ENCODE measurements around the gene KDM4B.

KDM4B gene

DNA sequence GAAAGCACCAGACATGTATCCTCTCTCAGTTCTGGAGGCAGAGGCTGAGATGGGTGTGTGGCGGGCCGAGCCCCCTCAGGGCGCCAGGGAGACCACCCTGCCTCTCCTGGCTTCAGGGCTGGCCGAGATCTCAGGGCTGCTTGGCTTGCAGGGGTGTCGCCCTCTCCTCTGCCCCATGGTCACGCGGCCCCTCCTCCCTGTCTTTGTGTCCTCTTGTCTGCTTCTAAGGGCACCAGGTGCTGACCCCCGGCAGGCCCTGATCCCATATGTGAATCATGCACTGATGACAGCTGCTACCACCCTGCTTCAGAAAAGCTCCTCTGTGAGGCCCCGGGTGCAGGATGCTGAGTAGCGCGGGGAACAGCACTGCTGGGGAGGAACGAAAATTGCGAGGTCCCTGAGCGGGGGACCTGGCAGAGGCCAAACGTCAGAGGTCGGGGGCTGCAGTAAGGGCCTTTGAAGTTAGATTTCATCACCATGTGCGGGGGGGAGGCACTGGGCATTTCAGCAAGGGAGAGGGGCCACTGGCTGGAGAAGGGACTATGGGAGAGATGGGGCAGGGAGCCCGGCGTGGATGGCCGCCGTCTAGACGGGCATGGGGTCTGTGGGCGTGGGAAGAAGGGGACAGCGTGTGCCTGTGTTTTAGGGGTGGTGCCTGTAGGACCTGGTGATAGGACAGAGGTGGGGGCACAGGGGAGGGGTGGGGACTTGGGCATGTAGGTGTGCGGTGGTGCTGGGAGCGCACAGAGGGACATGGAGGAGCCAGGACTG is 125.2 kb downstream of the KDM4B start:
- no peak for DNase-seq (ENCODE audit: extremely low spot score)
- no peak for TF ChIP-seq CTCF (IDR thresholded peaks at IDR 0.05; ENCODE audit: control extremely low read depth, extremely low read depth, low read depth, missing control alignments)
- ChIA-PET POLR2A (no interaction called here), CTCF (no interaction called here)

- CTCF ChIA-PET = no interaction called here
- TF ChIP-seq CTCF (IDR thresholded peaks at IDR 0.05; ENCODE audit: control extremely low read depth, extremely low read depth, low read depth, missing control alignments) = no peak
- no peak for DNase-seq (ENCODE audit: extremely low spot score)
- POLR2A ChIA-PET = no interaction called here
These were observed 126.1 kb downstream of the KDM4B start for GRCh38 chr19:5094768-5095567.

DNA sequence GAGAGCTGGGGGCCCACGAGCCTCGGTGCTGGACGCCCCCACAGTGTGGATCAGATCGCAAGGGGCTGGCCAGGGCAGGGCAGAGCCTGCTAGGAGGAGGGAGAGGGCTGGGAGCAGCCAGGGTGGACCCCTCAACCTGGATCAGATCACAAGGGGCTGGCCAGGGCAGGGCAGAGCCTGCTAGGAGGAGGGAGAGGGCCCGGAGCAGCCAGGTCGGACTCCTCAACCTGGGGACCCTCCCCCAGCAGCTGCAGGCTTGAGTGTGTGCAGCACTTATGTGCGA is 126.6 kb downstream of the KDM4B start:
- ChIA-PET CTCF (no interaction called here), POLR2A (no interaction called here)
- TF ChIP-seq CTCF (IDR thresholded peaks at IDR 0.05; ENCODE audit: control extremely low read depth, extremely low read depth, low read depth, missing control alignments) = no peak
- DNase-seq (ENCODE audit: extremely low spot score) = no peak

DNA sequence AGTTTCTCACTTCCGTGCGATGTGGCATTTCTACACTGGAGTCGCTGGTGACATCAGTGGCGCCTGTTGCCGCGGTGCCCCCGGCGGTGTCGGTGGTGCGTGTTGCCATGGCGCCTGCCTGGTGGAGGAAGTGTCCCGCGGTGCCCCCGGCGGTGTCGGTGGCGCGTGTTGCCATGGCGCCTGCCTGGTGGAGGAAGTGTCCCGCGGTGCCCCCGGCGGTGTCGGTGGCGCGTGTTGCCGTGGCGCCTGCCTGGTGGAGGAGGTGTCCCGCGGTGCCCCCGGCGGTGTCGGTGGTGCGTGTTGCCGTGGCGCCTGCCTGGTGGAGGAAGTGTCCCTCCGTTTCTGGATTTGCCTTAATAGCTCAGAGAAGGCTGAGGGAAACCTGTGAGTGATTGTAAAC is 127.6 kb downstream of the KDM4B start:
- ChIA-PET CTCF (no interaction called here), POLR2A (no interaction called here)
- TF ChIP-seq CTCF (IDR thresholded peaks at IDR 0.05; ENCODE audit: control extremely low read depth, extremely low read depth, low read depth, missing control alignments) = no peak
- no peak for DNase-seq (ENCODE audit: extremely low spot score)

DNA sequence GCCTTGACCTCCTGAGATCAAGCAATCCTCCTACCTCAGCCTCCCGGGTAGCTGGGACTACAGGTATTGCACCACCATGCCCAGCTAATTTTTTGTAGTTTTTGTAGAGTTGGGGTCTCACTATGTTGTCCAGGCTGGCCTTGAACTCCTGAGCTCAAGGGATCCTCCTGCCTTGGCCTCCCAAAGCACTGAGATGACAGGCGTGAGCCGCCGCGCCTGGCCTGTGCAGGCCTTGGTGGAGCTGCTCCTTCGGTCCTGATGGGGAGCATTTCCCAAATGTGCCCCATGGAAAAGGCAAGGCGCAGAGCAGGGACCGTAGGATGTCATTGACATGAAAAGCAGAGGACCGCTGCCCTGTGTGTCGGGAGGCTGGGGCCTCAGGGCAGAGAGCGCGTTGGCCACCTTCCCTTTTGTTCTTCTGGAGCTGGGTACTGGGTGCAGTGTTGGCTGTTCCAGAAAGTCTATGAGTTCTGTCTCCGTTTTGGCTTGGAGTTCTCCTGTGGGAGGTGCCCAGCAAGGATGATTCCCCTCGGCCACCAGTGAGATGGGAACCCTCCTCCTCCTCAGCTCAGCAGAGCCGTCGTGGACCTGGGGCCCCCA is 128.5 kb downstream of the KDM4B start:
- DNase-seq (ENCODE audit: extremely low spot score) = no peak
- CTCF ChIA-PET = no interaction called here
- no peak for TF ChIP-seq CTCF (IDR thresholded peaks at IDR 0.05; ENCODE audit: control extremely low read depth, extremely low read depth, low read depth, missing control alignments)
- POLR2A ChIA-PET = no interaction called here

DNA sequence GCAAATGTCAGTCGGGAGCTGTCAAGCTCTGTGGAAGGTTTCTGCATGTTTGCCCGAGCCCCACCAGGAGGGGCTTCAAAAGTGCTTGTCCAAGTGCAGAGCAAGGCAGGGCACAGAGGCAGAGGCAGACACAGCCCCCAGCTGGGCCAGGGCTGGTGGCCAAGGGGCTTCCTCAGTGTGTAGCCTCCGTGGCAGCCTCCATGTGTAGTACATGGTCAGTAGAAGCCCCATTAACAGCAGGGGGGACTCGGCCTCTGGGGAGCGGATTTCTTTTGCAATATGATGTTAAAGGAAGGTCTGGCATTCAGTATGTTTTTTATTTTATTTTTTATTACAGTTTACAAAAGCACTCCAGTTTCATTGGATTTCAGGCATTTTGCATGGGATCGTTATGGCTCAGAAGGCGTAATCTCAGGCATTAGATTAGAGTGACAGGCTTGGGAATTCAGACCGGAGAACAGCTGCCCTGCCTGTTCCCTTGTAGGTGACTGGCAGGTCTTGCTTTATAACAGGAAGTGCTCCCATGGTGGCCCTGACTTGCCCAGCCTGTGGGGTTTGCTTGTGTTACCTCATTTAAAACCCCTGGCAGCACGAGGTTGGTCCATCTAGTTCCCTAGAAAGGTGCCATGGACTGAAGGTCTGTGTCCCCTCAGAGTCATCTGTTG is 129.2 kb downstream of the KDM4B start:
- no peak for TF ChIP-seq CTCF (IDR thresholded peaks at IDR 0.05; ENCODE audit: control extremely low read depth, extremely low read depth, low read depth, missing control alignments)
- no peak for DNase-seq (ENCODE audit: extremely low spot score)
- CTCF ChIA-PET = no interaction called here
- POLR2A ChIA-PET = no interaction called here
